HUES64 (cell line): ENCODE measurements around the gene IL26.
"Not testable (repeated sequence)": the region's sequence is repeated elsewhere in the genome, so short reads cannot be mapped to it uniquely, and the experiment has no call there.

ENCODE experiments used
- H3K27ac ChIP-seq: 2 replicates; pipeline ENCODE4 v1.7.0; 2013; ENCODE audit warnings: low read depth, low read length, inconsistent platforms
- H3K27me3 ChIP-seq: 2 replicates; pipeline ENCODE4 v1.6.1; 2013; ENCODE audit warnings: mild to moderate bottlenecking, low read length; ENCODE audit not compliant: insufficient read depth
- H3K36me3 ChIP-seq: 2 replicates; pipeline ENCODE4 v1.6.1; 2013; ENCODE audit warnings: mild to moderate bottlenecking, low read length; ENCODE audit not compliant: insufficient read depth
- H3K4me1 ChIP-seq: 2 replicates; pipeline ENCODE4 v1.6.1; 2013; ENCODE audit warnings: mild to moderate bottlenecking, low read length, moderate library complexity; ENCODE audit not compliant: insufficient read depth
- H3K4me3 ChIP-seq: 2 replicates; pipeline ENCODE4 v1.5.1; 2013; ENCODE audit warnings: mild to moderate bottlenecking, low read length, moderate library complexity
- H3K9ac ChIP-seq: 2 replicates; pipeline ENCODE4 v1.6.1; 2013; ENCODE audit warnings: mild to moderate bottlenecking, low read depth, low read length
- H3K9me3 ChIP-seq: 2 replicates; pipeline ENCODE4 v1.6.1; 2013; ENCODE audit warnings: low read depth, low read length; ENCODE audit not compliant: insufficient read depth
- WGBS: fragments of 150-250, 120-280 bp; methylation state at CpG from one replicate; pipeline ENCODE4 v1.1.7; 2013; ENCODE audit warnings: missing lambda C conversion rate; 5-methylcytosine and 5-hydroxymethylcytosine counted together

IL26 gene

DNA sequence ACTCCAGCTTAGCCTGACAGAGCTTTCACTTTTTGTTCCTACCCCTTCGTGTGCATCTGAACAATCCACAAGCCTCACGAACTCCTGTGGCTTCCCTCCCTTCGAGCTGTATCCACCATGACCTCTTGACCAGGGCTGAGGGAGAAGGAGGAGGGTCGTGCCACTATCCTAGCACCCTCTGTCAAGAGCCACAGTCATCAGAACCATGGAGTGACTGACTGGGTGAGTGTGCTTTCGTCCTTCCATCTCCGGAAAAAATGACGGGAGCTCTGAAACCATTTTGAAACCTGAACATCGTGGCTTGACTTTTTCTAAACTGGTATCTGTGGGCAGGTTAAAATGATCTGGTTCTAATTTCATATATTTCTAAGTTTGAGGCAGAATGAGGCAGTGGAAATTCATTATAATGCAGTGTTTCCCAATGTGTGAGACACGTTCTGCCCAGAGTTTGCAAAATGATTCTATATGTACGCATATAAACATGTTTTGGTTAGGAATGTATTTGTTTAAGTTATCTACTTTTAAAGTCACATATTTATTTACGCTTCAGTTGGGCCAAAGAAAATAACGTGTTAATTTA lies 27.0 kb downstream of the IL26 start:
- 90% methylated on average over 10 of the region's 12 CpGs for WGBS
- H3K36me3 ChIP-seq = no peaks in the 10 kb centered on the region
- H3K4me3 ChIP-seq = no peak overlapping the region
- no peaks in the 10 kb centered on the region for H3K27me3 ChIP-seq
- H3K9ac ChIP-seq = no peak overlapping the region
- H3K4me1 ChIP-seq = peaks cover 12% of the 10 kb centered on the region; the same call in 1 of the 2 replicates
- H3K27ac ChIP-seq = no peak overlapping the region
- no peaks in the 10 kb centered on the region for H3K9me3 ChIP-seq

DNA sequence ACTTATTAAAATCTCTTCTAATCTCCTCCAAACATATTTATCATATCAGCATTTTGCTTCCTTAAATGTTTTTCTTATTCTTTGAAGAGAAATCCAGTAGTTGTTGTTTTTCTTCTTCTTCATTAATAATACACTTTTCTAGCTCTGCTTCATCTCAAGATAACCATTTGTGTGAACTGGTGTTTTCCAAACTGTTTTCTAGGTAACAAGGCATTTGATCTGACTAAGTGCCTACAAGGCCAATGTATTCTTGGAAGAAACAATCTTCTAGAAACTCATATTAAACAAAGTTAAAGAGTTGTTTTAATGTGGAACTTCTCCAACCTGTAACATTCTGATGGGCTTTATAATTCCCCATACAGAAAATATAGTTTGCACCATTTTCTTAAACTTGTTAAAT lies 35.3 kb downstream of the IL26 start:
- Histone ChIP-seq H3K27me3 (no peaks in the 10 kb centered on the region), H3K4me1 (no peaks in the 10 kb centered on the region), H3K36me3 (no peaks in the 10 kb centered on the region), H3K4me3 (no peak overlapping the region), H3K9me3 (no peaks in the 10 kb centered on the region), H3K27ac (no peak overlapping the region), H3K9ac (no peak overlapping the region)

DNA sequence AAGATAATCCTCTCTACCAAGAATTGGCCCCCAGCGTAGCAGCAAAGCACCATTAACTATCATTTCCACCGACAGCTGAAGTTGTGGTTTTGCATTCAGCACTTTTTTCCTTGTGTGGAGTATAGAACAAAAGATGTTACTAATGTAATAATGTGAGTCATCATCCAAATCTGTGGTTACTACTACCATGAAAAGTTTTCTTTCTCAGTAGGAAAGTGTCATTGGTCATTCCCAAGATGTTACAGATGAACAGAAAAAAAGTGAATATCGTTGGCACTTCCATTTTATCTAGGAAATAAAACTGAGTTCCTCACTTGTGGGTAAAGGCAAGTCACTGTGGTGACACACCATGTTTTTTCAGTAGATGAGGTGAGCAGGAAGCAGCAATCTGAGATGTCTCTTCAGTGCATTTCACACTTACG lies 35.8 kb downstream of the IL26 start:
- H3K27ac ChIP-seq = no peak overlapping the region
- no peaks in the 10 kb centered on the region for H3K27me3 ChIP-seq
- no peak overlapping the region for H3K9ac ChIP-seq
- no peaks in the 10 kb centered on the region for H3K9me3 ChIP-seq
- no peaks in the 10 kb centered on the region for H3K4me1 ChIP-seq
- no peak overlapping the region for H3K4me3 ChIP-seq
- no peaks in the 10 kb centered on the region for H3K36me3 ChIP-seq
- 94% methylated on average over 4 of the region's 4 CpGs for WGBS

DNA sequence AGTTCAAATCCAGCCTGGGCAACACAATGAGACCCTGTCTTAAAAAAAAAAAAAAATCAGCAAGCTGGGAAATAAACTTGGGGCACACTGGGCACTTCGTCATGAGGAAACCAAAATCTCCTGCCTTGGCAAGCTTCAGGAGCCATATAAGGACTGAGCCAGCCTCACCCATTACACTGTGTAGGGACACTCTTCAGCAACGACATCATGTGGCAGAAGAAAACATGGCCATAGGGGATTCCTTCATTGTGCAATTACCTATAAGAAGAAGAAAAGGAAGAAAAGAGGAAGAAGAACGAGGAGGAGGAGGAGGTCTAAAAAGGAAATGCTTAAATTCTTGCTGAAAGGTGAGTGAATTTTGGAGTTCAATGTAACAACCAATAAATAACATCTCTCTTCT lies 40.0 kb downstream of the IL26 start:
- H3K27me3 ChIP-seq = no peaks in the 10 kb centered on the region
- H3K9ac ChIP-seq = no peak overlapping the region
- no peak overlapping the region for H3K27ac ChIP-seq
- H3K36me3 ChIP-seq = no peaks in the 10 kb centered on the region
- no peak overlapping the region for H3K4me3 ChIP-seq
- H3K9me3 ChIP-seq = no peaks in the 10 kb centered on the region
- no peaks in the 10 kb centered on the region for H3K4me1 ChIP-seq
- WGBS = 98% methylated on average over 3 of the region's 3 CpGs

DNA sequence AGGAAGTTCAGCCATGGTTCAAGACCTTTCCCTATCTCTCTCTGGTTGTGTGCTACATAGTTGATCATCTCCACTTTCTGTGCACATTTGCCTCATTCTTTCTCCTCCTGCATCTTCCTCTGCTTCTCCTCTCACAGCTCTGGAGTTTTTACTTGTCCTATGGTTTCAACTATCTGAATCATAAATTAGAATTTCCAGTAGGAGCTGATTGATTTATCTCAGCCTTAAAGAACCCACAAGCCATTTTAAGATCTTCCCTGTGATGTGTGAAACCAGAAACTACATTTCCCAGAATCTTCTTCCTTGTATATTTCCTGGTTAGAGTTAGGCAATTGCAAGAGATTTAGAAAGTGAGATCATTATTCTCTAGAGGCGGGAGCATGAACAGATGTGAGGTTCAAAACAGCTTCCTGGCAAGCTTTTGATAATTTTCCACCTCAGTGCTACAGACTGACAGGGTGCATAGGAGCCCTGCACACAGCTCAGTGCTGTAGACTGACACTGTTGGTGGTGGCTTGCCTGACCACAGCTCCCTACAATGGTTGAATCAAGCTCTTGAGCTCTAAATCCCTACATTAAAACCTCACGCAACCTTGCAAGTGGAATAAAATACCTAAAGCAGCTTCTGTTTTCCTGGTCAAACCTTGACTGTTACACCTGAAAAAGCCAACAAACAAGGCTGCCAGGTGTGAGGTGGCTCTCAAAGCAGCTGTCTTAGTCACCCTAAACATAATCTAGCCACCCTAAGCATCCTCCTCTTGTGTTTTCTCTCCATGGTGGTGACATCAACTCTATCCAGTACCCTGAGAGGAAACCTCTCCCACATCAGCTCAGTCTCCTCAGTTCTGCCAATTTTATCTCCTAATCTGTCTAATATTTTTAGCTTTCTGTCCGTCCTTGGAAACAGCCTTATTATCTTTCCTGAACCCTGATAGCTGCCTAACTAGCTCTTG lies 44.5 kb downstream of the IL26 start:
- Histone ChIP-seq H3K36me3 (no peaks in the 10 kb centered on the region), H3K27me3 (no peaks in the 10 kb centered on the region), H3K4me3 (no peak overlapping the region), H3K9ac (no peak overlapping the region), H3K27ac (no peak overlapping the region), H3K4me1 (no peaks in the 10 kb centered on the region), H3K9me3 (no peaks in the 10 kb centered on the region)
- WGBS = 92% methylated on average over 3 of the region's 3 CpGs

DNA sequence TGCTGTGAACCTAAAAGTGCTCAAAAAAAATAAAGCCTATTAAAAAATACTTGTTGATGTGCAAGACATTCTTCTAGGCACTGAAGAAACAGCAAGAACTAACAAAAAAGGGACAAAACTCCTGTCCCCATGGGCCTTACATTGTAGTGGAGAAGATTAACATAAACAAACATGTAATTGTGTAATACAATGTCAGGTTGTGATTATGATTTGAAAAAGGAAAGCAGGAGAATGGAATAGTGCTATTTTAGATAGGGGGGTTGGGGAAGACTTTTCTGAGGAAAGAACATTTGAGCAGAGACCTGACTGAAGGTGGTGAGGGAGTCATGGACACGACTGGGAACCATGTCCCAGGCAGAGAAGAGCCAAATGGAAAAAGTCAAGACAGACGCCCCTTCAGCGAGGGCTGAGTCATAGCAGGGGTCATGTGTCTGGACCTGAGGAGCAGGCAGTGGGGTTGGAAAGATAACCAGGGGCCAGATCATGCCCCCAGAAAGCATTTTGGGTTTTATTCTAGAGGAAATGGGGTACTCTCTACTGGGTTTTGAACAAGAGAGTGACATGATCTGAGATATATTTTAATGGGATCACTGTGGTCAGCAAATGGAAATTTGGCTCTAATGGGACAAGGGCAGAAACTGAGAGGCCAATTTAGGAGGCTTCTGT lies 46.7 kb downstream of the IL26 start:
- H3K36me3 ChIP-seq = no peaks in the 10 kb centered on the region
- H3K9ac ChIP-seq = no peak overlapping the region
- H3K9me3 ChIP-seq = no peaks in the 10 kb centered on the region
- 88% methylated on average over 3 of the region's 3 CpGs for WGBS
- no peaks in the 10 kb centered on the region for H3K27me3 ChIP-seq
- no peak overlapping the region for H3K27ac ChIP-seq
- no peaks in the 10 kb centered on the region for H3K4me1 ChIP-seq
- no peak overlapping the region for H3K4me3 ChIP-seq

DNA sequence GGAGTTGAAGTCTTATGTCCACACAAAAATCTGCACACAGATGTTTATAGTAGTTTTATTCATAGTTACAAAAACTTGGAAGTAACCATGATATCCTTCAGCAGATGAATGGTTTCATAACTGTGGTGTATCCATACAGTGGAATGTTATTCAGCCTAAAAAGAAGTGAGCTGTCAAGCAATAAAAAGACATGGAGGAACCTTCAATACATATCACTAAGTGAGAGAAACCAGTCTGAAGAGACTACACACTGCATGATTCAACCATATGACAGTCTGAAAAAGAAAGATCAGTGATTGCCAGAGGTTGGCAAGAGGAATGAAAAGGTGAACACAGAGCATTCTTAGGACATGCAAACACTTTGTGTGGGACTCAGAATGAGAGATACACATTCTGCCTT lies 47.4 kb downstream of the IL26 start:
- no peaks in the 10 kb centered on the region for H3K27me3 ChIP-seq
- H3K9me3 ChIP-seq = no peaks in the 10 kb centered on the region
- no peak overlapping the region for H3K9ac ChIP-seq
- no peaks in the 10 kb centered on the region for H3K36me3 ChIP-seq
- H3K27ac ChIP-seq = no peak overlapping the region
- no peaks in the 10 kb centered on the region for H3K4me1 ChIP-seq
- no peak overlapping the region for H3K4me3 ChIP-seq

DNA sequence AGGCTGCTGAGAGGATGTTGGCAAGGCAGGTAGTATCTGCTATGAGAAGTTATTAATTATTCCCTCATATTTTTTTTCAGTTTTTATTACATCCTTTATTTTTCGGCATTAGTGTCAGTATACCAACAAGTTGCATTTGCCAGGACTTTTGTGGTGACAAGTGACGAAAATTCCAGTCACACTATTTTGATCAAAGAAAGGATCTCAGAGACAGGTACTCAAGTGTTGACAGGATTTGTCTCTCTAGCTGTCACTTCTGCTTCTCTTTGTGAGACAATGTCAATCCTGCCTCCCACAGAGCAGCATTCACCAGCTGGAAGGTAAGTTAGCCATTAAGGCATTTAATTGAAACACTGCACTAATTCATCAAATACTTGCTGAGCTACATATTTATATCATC lies 48.0 kb downstream of the IL26 start:
- Histone ChIP-seq H3K4me1 (no peaks in the 10 kb centered on the region), H3K27me3 (no peaks in the 10 kb centered on the region), H3K4me3 (no peak overlapping the region), H3K36me3 (no peaks in the 10 kb centered on the region), H3K27ac (no peak overlapping the region), H3K9me3 (no peaks in the 10 kb centered on the region), H3K9ac (no peak overlapping the region)
- 87% methylated on average over 2 of the region's 2 CpGs for WGBS

DNA sequence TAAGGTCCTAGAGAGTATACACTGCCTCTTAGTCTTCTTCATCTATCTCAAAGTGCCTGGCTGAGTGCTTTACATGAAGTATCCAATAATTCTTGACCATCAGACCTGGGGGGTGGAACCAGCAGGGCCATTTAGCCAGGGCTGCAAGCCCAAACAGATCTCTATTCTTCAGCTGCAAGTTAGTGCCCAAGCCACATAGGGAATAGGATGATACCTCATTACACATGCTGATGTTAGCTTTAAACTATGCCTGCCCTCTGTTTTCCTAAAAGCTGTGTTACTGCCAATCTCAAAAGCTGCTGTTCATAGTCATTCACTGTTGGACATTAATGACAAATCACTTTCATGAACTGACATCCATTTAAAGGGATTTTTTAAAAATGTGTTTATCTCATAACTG lies 49.4 kb downstream of the IL26 start:
- H3K27ac ChIP-seq = no peak overlapping the region
- H3K27me3 ChIP-seq = no peaks in the 10 kb centered on the region
- no peak overlapping the region for H3K4me3 ChIP-seq
- H3K4me1 ChIP-seq = no peaks in the 10 kb centered on the region
- no peaks in the 10 kb centered on the region for H3K36me3 ChIP-seq
- H3K9ac ChIP-seq = no peak overlapping the region
- H3K9me3 ChIP-seq = no peaks in the 10 kb centered on the region

DNA sequence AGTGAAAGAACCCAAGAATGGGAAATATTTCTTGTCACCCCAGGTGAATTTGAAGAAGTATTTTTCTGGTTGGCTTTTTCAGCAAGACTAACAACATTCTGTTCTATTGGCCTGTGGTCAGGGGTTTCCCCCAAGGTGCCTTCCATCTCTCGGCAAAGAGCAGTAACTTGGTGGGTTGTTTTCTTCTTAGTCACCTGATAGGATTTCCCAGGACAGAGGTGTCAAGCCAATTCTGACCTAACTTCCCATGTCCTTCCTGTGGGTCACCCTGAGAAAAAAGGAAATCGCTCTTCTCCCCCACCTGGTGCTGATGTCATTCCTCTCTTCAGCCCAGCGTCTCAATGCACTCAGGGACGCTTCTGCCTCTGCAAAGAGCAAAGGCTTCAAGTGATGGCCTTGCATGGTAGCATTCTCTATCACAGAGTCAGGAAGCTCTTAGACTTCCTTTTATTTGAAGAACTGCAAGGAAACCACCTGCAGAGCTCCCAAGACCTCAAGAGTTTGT lies 50.0 kb downstream of the IL26 start:
- no peak overlapping the region for H3K27ac ChIP-seq
- 79% methylated on average over 4 of the region's 4 CpGs for WGBS

DNA sequence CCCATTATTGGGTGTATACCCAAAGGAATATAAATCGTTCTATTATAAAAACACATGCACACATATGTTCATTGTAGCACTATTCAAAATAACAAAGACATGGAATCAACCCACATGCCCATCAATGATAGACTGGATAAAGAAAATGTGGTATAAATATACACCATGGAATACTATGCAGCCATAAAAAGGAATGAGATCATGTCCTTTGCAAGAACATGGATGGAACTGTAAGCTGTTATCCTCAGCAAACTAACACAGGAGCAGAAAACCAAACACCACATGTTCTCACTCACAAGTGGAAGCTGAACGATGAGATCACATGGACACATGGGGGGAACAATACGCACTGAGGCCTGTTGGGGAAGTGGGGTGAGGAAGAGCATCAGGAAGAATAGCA lies 50.8 kb downstream of the IL26 start:
- H3K9me3 ChIP-seq, H3K9ac ChIP-seq, H3K27me3 ChIP-seq, H3K4me3 ChIP-seq, H3K36me3 ChIP-seq, H3K4me1 ChIP-seq, H3K27ac ChIP-seq: not testable (repeated sequence)
- 96% methylated on average over 3 of the region's 3 CpGs for WGBS

More for the DNA sequence above, 50.0 kb downstream of the IL26 start:
- no peak overlapping the region for H3K9ac ChIP-seq
- H3K9me3 ChIP-seq = no peaks in the 10 kb centered on the region
- no peaks in the 10 kb centered on the region for H3K36me3 ChIP-seq
- H3K4me1 ChIP-seq = no peaks in the 10 kb centered on the region
- H3K4me3 ChIP-seq = no peak overlapping the region
- no peaks in the 10 kb centered on the region for H3K27me3 ChIP-seq
